ENCODE measurements around the gene TRIL.

Gene TRIL

DNA sequence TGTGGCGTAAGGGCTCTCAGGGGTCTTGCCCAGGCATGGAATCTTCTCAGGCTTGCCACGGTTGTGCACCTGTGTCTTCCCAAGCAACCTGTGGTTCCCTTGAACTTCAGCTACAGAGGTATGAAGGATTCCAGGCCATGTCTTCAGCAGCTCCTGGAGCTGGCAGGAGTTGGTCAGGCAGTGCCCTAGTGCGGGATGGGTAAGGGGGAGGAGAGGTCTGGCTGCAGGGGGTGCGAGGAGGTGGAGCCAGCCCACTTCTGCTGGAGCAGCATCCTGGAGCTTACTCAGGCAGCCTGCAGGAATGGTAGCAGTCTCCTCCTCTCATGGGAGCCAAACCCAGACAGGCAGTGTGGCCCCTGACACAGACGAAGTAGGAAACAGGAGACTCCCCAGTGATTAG lies 3.8 kb upstream of the TRIL start:
- TF ChIP-seq, protein P1, sequence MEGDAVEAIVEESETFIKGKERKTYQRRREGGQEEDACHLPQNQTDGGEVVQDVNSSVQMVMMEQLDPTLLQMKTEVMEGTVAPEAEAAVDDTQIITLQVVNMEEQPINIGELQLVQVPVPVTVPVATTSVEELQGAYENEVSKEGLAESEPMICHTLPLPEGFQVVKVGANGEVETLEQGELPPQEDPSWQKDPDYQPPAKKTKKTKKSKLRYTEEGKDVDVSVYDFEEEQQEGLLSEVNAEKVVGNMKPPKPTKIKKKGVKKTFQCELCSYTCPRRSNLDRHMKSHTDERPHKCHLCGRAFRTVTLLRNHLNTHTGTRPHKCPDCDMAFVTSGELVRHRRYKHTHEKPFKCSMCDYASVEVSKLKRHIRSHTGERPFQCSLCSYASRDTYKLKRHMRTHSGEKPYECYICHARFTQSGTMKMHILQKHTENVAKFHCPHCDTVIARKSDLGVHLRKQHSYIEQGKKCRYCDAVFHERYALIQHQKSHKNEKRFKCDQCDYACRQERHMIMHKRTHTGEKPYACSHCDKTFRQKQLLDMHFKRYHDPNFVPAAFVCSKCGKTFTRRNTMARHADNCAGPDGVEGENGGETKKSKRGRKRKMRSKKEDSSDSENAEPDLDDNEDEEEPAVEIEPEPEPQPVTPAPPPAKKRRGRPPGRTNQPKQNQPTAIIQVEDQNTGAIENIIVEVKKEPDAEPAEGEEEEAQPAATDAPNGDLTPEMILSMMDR (IDR thresholded peaks at IDR 0.05; ENCODE audit: low read depth, low read length): no peak
- DNase-seq (ENCODE audit: extremely low read depth, low read depth): no peak

DNA sequence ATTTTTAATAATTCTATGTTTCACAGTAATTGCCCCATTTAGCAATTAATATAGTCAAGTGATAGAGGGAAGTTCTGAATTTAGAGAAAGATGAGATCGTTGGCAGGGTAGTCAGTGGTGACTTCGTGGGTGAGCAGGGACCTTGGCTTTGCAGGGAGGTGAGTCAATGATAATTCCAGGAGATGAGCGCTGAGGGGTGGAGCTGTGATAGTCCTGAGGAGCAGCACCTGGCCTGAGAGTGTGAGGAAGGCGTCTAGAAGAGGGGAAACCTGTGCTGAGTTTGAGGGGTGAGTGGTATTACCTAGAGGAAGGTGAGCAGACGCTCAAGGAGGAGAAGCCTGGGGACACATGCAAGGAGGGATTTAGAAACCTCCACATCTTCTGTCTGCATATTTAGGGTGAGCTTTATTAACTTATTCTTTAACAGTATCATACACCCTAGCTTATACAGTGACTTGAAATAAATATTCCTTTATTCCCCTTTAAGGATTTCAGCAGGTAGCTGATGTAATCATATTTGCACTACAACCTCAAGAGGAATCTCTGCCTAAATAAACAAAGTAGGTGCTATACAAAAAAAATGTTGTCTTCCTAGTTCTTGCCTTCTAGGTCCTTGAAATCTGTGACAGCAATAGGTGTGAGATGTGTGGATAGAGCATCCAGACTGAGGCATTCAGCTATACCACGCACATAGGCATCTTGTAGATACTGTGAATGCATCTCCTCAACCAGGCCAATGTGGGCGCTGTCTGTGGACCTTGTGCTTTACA lies 2.1 kb upstream of the TRIL start:
- no peak for DNase-seq (ENCODE audit: extremely low read depth, low read depth)
- TF ChIP-seq, protein P1 (IDR thresholded peaks at IDR 0.05; ENCODE audit: low read depth, low read length): no peak

DNA sequence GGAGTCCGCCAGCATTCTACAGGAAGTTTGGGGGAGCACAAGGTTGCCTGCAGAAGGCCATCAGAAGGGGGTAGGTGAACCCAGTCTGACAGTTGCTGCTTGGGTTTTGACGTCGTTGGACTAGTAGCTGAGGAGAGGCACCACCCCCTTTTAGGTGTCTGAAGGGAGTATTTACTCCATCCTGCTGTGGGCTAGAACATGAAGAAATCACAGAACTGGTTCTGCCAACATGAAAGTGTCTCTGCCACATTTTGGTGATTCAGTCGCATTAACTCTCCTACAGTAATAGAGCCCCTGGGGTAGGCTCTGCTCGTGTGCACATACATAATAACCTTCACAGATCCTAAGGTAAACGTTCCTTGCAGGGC lies 834 bp upstream of the TRIL start:
- TF ChIP-seq, protein P1 (IDR thresholded peaks at IDR 0.05; ENCODE audit: low read depth, low read length): no peak
- no peak for DNase-seq (ENCODE audit: extremely low read depth, low read depth)

DNA sequence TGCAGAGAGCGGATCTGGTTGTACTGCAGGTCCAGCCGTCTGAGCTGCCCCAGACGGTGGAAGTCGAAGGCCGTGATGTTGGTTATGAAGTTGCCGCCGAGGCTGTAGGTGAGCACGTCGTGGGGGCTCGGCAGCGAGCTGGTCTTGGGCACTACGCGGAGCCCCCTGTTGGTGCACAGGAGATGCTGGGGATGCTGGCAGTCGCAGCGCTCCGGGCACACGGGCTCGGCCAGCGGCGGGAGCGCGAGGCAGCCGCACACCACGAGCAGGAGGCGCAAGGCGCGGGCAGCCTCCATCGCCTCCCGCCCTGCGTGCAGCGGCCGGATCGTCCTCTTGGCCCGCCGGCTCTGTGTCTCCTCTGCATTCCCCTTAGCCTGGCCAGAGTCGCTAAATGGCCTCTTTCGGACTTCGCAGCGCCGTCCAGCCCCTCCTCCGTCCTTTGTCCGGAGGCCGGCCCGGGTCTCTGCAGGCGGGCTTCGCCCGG lies 337 bp downstream of the TRIL start:
- no peak for DNase-seq (ENCODE audit: extremely low read depth, low read depth)

DNA sequence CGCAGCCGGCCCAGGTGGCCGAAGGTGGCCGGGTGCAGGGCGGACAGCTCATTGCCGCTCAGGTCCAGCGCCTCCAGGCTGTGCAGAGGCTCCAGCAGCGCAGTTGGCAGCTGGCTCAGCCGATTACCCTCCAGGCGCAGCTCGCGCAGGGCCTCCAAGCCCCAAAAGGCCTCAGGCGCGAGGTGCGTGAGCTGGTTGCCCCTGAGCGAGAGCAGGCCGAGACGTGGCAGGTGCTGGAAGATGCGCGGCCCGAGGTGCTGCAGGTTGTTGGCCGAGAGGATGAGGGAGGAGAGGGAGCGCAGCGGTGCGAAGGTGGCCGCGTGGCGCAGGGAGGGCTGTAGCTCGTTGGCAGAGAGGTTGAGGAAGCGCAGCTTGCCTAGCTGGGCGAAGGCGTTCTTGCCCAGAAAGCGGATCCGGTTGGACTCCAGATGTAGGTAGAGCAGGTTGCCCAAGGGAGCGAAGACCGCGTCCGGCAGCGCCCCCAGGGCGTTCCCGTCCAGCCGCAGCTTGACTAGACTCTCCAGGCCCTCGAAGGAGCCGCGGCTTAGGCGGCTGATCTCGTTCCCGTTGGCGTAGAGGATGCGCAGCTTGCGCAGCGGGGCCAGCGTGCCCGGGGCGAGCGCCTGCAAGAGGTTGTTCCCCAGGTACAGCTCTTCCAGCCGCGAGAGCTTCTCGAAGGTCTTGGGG lies 923 bp downstream of the TRIL start:
- TF ChIP-seq, protein P1 (IDR thresholded peaks at IDR 0.05; ENCODE audit: low read depth, low read length): no peak
- no peak for DNase-seq (ENCODE audit: extremely low read depth, low read depth)

More for the DNA sequence above, 337 bp downstream of the TRIL start:
- TF ChIP-seq, protein P1 (IDR thresholded peaks at IDR 0.05; ENCODE audit: low read depth, low read length): no peak; the same call in 1 of the 2 replicates

DNA sequence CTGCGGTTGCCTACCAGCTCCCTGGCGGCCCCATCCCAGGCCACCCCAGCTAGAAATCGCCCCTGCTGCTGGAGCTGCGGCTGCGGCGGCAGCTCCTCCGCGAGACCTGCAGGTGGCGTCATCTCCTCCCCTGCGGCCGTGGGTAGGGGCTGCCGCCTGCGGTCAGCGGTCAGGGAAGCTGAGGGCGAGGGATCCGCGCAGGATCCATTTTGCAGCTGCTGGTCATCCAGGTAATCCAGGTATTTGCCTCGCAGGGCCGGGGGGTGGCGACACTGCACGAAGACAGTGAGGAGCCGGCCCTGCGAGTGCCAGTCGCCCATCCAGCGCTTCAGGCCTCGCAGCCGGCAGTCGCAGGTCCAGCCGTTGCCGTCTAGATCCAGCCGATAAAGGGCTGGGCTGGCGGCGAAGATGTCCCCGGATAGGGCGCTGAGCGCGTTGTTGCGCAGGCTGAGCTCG lies 1.5 kb downstream of the TRIL start:
- no peak for DNase-seq (ENCODE audit: extremely low read depth, low read depth)
- TF ChIP-seq, protein P1 (IDR thresholded peaks at IDR 0.05; ENCODE audit: low read depth, low read length): peak; percentile 69

Measured in AG09319 (cell line).